ENCODE results near the gene PDE4D.

PDE4D gene

GRCh38 chr5:59661954-59662615 lies 231.4 kb downstream of the PDE4D start:
- no peak for DNase-seq (ENCODE audit: low spot score)
- FAIRE-seq, result no peak

- FAIRE-seq, result no peak
- no peak for DNase-seq (ENCODE audit: low spot score)
These were observed 232.2 kb downstream of the PDE4D start for GRCh38 chr5:59661311-59661710.

GRCh38 chr5:59660737-59661136 lies 232.8 kb downstream of the PDE4D start:
- DNase-seq (ENCODE audit: low spot score) (no peak), FAIRE-seq (no peak)

GRCh38 chr5:59656351-59657254 lies 236.9 kb downstream of the PDE4D start:
- FAIRE-seq (no peak), DNase-seq (ENCODE audit: low spot score) (no peak)

- FAIRE-seq, result no peak
These were observed 237.7 kb downstream of the PDE4D start for GRCh38 chr5:59655693-59656309.

GRCh38 chr5:59654691-59655090 lies 238.8 kb downstream of the PDE4D start:
- FAIRE-seq (no peak), DNase-seq (ENCODE audit: low spot score) (no peak)

More at GRCh38 chr5:59655693-59656309, 237.7 kb downstream of the PDE4D start:
- DNase-seq (ENCODE audit: low spot score), result no peak

GRCh38 chr5:59652449-59652848 lies 241.1 kb downstream of the PDE4D start:
- FAIRE-seq (no peak), DNase-seq (ENCODE audit: low spot score) (no peak)

GRCh38 chr5:59648949-59649921 lies 244.3 kb downstream of the PDE4D start:
- DNase-seq (ENCODE audit: low spot score) (no peak), FAIRE-seq (no peak)

- FAIRE-seq (no peak), DNase-seq (ENCODE audit: low spot score) (no peak)
These were observed 245.3 kb downstream of the PDE4D start for GRCh38 chr5:59648038-59648831.

- no peak for FAIRE-seq
- no peak for DNase-seq (ENCODE audit: low spot score)
These were observed 248.1 kb downstream of the PDE4D start for GRCh38 chr5:59645380-59645779.

GRCh38 chr5:59640411-59640810 lies 253.1 kb downstream of the PDE4D start:
- DNase-seq (ENCODE audit: low spot score) (no peak), FAIRE-seq (no peak)

GRCh38 chr5:59637884-59638580 lies 255.5 kb downstream of the PDE4D start:
- DNase-seq (ENCODE audit: low spot score), result no peak
- FAIRE-seq, result no peak

- DNase-seq (ENCODE audit: low spot score) (no peak), FAIRE-seq (no peak)
These were observed 264.0 kb downstream of the PDE4D start for GRCh38 chr5:59629561-59629960.

- DNase-seq (ENCODE audit: low spot score) (no peak), FAIRE-seq (no peak)
These were observed 265.3 kb downstream of the PDE4D start for GRCh38 chr5:59628062-59628828.

- no peak for FAIRE-seq
- DNase-seq (ENCODE audit: low spot score), result no peak
These were observed 268.6 kb downstream of the PDE4D start for GRCh38 chr5:59624898-59625297.

GRCh38 chr5:59622848-59623247 lies 270.7 kb downstream of the PDE4D start:
- FAIRE-seq (no peak), DNase-seq (ENCODE audit: low spot score) (no peak)

GRCh38 chr5:59621477-59621876 lies 272.0 kb downstream of the PDE4D start:
- FAIRE-seq (no peak), DNase-seq (ENCODE audit: low spot score) (no peak)

GRCh38 chr5:59620535-59621212 lies 272.9 kb downstream of the PDE4D start:
- no peak for DNase-seq (ENCODE audit: low spot score)
- FAIRE-seq, result no peak

Data from RCC 7860 (cell line).